T-helper 17 cell (primary cell): ENCODE results near the gene MT3. TPM values are rescaled to one million over a fixed set of nuclear protein-coding genes. Genes with fewer than 3 reads are reported as not detected.

Source experiments
- total RNA-seq, 4 donors: library from RNA in 2 of 4; stranded (reverse) in 2 of 4; gene quantifications; one replicate each; pipeline ENCODE4 v1.2.3 and lab custom pipeline; 2022 to 2026

The MT3 gene
- total RNA-seq, 2 donors from 2014 or later: not detected

Other genes with a start within 250 kb of the MT3 start
- gene AMFR, start 164.0 kb upstream of the MT3 start, total RNA-seq: 100 to 1,000 TPM in 1 of 2 donors, 10 to 100 TPM in 1; 64.8 to 102 TPM
- 10 to 100 TPM; 84.8 to 92.2 TPM for gene NUDT21, start 138.2 kb upstream of the MT3 start, total RNA-seq
- 10 to 100 TPM; 19.9 to 26.1 TPM for gene OGFOD1, start 138.0 kb upstream of the MT3 start, total RNA-seq
- gene BBS2, start 69.5 kb upstream of the MT3 start, total RNA-seq: 10 to 100 TPM; 47.2 to 60.9 TPM
- gene MT4, start 24.5 kb upstream of the MT3 start, total RNA-seq: not detected
- gene MT2A, start 19.1 kb downstream of the MT3 start, total RNA-seq: 10 to 100 TPM; 36.4 to 43.4 TPM
- gene MT1E, start 36.3 kb downstream of the MT3 start, total RNA-seq: 1 to 10 TPM; 1.9 to 8.7 TPM
- not detected for gene MT1M, start 43.1 kb downstream of the MT3 start, total RNA-seq
- gene MT1A, start 49.1 kb downstream of the MT3 start, total RNA-seq: not detected
- not detected for gene MT1B, start 62.4 kb downstream of the MT3 start, total RNA-seq
- 1 to 10 TPM; 3.3 to 8.8 TPM for gene MT1F, start 68.4 kb downstream of the MT3 start, total RNA-seq
- gene MT1G, start 78.5 kb downstream of the MT3 start, total RNA-seq: under 1 TPM in 1 of 2 donors, not detected in 1; 0.85 TPM
- gene MT1H, start 80.3 kb downstream of the MT3 start, total RNA-seq: not detected
- 10 to 100 TPM; 22.0 to 22.1 TPM for gene MT1X, start 92.9 kb downstream of the MT3 start, total RNA-seq
- 10 to 100 TPM; 59.0 to 59.1 TPM for gene NUP93, start 140.6 kb downstream of the MT3 start, total RNA-seq